Amygdala (tissue), 56 donors: ENCODE data around the gene DUT.
"Not testable (repeated sequence)": the region's sequence is repeated elsewhere in the genome, so short reads cannot be mapped to it uniquely, and the experiment has no call there.

Experiments
- DNase-seq, 56 donors: peaks; one replicate each; lab custom pipeline; 2025; lab: John Stamatoyannopoulos, UW

Gene DUT

DNA sequence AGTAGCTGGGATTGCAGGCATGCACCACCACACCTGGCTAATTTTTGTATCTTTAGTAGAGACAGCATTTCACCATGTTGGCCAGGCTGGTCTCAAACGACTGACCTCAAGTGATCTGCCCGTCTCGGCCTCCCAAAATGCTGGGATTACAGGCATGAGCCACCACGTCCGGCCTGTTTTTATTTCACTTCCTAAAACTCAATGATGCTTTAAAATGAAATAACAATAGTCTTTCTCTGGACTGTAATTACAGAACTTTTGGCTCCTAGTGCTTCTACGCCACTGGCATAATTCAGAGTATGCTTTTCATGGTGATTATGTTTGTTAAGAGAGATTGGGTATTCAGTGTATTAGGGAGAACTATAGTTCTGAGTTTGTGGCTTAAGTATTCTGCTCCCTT is 5.0 kb upstream of the DUT start:
- DNase-seq = not testable (repeated sequence)

DNA sequence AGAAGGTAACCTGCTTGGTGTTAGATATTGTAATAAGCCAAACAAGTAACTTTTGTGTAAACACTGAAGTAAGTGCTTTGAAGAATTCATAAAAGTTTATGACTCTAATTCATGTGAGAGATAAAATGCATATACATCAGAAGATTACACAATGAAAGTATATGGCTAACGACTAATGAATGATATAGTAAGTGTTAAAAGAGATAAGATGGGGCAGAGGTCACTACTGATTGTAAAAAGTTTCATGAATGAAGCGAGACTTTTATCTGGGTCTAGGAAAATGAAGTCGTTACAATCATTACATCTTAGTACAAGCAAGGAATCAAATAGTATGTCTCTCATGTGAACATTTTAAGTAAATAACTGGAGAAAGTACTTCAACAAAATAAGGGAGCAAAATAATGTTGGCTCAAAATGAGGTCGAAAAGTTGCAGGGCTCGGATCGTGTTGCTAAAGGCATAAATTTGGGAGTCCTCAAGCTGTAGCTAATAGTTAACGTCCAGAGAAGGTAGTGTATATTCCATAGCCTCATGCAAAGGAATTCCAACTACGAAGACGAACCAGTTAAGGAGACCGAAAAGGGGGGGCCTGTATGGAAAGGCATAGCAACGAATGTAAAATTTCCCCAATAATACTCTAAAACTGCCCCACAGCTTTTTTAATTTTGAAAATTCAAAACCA is 984 bp upstream of the DUT start:
- DNase-seq = no peak

DNA sequence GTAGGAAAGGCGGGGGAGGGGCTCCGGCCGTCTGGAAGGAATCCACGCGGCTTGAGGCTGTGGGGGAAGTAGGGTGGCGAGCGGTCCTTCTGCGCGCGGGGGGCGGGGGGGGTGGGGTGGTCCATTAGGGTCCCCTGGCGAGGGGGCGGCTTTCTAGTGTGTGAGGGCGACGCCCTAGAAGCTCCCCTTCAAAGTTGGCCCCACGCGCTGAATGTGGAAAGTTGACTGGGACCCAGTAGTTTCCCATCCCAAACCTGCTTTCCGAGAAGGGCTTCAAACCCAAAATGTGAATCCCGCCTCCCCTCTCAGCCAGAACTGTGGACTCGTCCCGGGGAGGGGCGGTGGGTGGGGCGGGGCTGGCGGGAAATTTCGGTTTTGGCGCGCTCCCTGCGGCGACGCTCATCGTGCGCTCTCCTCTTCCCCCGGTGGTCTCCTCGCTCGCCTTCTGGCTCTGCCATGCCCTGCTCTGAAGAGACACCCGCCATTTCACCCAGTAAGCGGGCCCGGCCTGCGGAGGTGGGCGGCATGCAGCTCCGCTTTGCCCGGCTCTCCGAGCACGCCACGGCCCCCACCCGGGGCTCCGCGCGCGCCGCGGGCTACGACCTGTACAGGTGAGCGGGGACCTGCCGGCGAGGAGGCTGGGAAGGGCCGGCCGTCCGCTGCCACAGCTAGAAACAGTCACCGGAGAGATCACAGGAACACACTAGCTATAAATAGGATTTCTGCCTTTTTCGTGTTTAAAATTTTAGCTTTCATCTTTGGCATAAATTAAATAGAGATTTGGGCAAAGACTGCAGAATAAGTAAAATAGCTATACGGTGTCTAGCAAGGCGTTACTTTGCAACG is 790 bp downstream of the DUT start:
- peak in 51 of 56 donors; percentile 14 to 89 (median 69) for DNase-seq

DNA sequence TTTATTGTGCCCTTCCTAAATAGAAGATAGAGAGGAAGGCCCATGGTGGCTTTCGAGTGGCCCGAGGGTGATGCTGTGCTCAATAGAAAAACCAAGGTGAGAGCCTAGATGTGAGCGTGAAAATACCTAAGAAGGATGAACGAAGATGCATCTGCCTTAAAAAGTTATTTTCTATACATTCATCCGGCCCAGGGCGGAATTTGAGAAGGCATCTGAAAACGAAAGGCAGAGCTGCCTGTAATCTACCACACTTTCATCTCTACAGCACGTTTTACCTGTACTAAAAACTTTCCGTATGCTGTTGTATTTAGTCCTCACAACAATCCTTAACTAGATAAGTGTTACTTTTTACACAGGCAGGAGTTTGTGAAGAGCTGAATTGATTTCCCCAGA is 1.4 kb downstream of the DUT start:
- DNase-seq = no peak

DNA sequence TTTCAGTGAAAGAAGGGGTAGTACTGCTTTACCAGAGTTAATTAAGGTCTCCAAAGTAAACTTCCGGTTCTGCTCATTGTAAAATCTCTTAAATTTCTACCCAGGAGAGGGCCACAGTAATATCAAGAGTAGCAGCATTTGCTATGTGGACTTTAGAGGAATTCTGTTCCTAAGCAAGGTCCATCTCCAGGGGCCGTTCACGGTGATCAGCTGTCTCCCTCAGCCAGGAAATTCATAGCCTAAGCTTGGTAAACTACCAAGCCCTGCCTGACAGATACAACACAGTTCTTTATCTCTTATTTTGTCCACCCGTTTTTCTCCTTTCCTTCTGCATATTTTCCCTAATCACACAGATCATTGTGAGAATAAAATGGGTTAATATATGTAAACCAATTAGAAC is 2.3 kb downstream of the DUT start:
- DNase-seq = no peak

DNA sequence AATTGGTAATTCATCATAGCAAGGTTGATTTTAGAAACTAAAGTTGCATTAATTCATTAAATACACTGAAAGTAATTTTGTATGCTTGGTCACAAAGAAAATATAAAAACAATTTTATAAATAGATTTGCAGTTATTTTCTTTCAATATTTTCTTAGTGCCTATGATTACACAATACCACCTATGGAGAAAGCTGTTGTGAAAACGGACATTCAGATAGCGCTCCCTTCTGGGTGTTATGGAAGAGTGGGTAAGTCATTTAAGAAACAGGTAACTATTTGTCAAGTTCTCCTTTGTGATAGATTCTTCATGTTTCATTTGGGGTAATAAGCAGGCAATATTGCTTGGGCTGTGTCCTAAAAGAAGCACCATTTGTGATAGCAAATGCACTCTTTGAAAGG is 3.0 kb downstream of the DUT start:
- no peak for DNase-seq

DNA sequence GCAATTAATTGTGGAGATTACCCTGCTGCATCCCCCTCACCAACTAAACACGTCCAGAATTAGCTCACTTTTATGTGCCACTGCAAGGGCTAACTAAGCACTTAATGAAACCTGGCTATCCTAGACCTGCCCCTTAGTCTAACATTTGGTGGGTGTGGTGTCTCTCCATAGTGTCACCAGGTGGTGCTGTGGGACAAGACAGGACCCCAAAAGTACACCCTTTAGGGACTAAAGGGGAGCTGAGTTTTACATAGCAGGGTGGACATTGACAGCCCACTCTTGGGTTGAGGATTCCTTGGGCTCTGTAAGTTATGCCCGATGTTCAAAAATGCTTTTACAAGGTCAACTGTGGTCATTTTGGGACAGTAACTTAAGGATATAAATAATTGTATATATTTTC is 5.7 kb downstream of the DUT start:
- no peak for DNase-seq

DNA sequence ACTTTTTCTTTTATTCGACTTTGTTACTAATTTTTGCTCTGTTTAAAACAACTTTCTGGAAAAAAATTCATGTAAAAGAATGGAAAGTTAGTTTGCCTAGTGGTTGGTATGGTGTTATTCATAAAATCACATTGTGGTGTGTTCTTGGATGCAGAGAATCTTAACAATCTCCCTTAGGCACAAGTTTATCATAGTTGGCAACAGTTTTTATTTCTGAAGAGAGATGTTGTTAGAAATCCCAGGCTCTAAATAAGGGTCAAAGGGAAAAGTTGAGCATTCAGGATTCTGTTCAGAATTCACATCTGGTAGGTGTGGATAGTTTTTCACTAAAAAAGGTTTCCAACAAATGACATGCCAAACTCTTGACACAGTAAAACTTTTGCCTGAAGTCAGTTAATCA is 6.4 kb downstream of the DUT start:
- no peak for DNase-seq

DNA sequence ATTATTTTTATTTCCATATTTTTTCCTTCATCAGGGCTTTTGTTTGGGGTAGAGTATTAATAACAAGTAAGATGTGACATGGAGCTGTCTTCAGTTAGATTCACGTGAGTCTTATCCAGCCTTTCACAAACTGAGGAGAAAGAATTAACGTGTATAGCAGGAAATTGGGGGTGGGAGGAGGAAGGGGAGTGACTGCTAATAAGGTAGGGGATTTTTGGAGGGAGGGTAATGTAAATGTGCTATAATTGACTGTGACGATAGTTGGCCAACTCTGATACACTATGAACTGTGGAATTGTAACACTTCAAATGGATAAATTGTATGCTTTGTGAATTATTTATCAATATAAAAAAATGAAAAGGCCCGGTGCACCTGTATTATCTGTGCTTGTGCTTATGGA is 8.9 kb downstream of the DUT start:
- no peak for DNase-seq

DNA sequence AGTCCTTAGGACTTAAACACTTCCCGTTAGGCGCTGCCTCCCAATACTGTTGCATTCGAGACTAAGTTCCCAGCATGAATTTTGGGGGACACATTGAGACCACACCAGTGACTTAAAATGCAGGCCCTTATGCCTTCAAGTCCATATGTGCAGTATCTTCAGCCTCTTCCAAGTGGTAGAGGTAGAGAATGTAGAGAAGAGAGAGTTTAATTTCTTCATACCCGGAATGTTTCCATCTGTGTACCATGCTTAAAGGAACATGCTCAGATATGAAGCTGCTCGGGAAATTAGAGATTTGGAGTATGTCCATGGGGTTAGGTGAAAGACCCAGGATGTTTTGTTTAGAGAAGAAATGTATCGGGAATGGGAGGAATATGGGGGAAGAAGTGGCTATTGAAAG is 12.6 kb downstream of the DUT start:
- no peak for DNase-seq

DNA sequence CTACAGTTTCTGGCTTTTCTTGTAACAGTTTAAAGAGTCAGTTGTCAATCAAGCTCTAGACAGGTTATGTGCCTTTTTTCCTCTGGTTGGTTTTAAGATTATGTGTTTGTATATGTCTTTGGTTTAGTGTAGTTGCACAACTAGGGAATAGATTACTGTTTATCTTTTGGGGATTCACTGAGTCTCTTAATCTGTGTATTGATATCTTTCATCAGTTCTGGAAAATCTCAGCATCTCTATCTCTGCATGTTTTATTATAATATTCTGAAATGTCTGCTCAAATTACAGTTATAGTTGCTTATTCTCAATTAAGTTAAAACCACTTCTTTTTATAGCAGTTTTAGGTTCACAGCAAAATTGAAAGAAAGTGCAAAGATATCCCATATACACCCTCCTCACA is 14.3 kb downstream of the DUT start:
- no peak for DNase-seq

DNA sequence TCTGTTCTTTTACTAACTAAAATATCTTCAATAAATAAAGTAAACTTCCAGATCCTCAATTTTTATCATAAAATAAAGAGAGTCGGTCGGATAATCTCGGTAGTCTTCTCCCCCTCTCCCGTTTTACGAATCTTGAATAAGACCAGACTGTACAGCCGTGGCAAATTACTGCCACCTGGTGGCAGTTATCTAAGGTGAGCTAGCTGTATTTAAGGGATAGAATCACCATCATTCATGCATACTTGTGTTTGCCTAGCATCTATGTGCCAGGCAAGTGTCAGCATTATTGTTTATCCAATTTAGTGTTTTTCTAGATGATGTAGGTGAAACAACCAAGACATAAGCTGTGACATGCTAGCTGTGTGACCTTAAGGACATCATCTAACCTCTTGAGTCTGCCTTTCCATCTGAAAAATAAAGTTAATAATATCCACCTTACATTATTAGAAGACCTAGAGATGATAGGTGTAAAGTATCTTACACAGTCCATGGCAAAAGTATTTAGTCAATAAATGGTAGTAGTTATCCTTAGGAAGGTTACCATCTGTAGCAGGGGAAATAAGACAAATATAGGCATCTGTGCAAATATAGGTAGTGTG is 21.3 kb downstream of the DUT start:
- DNase-seq = peak in 22 of 56 donors; percentile 0 to 73 (median 8)

DNA sequence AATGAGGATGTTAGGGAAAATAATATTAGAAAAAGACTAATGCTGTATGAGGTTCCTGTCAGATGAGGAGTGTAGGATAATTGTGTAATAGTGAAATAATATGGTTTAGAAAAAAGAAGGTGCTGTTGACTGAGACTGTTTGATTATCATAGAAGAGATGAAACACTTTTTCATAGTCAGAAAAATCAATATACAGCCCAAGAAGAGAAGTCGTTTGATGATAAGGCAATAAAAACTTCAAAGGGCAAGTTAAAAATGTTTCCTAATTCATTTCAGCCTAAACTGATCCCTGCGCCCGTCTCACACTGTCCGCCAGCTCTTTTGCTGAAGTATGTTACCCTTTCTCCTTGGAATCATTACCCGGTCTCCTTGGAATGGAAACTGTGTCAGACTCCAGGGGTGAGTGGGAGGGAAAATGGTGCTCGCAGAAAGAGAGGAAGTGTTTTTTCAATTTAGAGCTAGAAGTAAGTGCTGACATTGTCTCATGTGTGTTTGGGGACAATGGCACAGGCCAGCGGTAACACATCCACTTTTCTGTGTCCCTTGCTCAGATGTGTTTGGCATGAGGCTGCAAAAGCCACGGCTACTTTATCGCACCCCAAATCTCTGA is 23.6 kb downstream of the DUT start:
- DNase-seq = no peak

DNA sequence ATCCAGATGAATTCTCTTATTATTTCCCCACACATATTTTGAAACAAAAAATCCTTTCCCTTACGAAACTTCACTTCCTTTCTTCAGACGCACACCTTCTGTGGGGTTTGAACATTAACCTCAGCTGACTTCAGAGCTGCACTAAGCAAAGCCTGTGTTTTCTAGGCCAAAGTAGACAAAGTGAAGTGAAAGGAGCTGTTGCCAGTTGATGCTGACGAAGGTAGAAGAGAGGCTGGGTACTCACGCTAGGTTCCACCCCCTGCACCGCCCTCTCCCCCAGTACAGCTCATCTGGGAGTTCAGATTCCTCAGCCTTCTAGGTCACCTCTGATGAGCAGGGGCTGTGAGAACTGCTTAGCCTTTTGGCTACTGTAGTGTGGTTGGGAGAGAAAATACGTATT is 24.1 kb downstream of the DUT start:
- no peak for DNase-seq

DNA sequence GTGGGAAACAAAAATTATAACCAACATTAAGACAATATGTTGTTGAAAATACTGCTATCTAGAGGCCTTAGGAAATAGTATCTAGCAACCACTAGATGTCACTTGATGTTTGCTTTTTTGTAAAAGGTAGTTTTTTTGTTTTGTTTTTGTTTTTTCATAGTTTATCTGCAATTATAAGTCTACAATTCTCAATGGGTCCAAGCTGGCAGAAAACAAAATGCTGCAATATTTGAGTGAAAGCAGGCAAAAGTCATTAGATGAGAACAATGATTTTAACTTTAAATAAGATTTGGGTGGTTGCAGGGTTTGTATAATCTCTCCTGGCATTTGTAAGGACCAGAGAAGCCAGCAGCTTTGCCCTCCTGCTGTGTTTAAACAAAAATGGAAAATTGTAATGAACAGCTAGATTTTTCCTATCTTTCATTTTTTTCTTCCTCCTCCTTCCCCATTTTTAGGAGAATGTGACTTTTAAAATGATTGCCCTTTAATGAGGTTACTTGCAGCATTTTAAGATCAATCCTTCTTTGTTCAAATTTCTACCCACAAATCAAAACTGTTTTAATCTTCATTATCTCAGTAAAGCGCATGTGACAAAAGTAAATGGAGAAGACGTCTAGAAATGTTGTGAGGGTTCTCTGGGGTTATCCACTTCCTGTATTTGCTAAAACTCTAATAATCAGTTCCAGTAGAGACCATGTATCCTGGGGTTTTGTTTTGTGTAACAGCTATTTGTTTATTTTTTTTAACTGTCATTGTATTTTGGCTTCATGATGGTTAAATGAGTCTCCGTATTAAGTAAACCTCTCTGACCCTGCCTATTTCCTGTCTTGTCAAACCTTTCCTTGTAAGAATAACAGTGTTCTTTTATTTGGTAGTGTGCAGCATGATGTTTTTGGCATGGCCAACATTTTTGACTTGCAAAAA is 27.3 kb downstream of the DUT start:
- no peak for DNase-seq

DNA sequence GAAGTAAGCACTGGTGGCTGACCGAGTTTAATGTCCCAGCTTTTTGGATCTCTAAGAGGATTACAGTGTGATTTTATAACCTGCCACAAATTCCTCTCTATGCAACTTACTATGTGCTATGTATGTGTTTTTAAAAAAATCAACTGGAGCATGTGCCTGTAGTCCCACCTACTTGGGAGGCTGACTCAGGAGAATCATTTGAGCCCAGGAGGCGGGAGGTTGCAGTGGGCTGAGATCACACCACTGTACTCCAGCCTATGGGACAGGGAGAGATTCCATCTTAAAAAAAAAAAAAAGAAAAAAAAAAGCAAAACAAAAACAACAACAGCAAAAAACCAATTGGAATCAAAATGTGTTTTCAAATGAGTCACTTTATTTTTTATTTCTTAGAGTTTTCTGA is 29.6 kb downstream of the DUT start:
- no peak for DNase-seq

DNA sequence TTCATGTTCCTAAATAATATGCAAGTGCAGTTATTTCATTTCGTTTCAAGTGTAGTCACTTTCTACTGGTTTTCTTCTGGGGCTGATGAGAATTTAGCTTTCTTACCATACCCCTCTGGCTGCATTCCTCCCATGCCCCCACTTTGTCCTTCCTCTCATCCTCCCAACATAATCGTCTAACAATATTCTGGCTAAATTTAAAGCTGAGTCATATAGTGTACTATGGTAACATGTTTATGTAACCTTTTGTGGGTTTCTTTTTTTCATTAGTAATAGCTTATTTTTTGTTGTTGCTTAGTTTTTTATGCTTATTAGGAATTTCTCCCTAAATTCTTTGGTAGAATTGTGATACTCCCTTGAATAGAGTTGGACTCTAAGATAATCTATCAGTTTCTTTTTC is 30.5 kb downstream of the DUT start:
- no peak for DNase-seq

DNA sequence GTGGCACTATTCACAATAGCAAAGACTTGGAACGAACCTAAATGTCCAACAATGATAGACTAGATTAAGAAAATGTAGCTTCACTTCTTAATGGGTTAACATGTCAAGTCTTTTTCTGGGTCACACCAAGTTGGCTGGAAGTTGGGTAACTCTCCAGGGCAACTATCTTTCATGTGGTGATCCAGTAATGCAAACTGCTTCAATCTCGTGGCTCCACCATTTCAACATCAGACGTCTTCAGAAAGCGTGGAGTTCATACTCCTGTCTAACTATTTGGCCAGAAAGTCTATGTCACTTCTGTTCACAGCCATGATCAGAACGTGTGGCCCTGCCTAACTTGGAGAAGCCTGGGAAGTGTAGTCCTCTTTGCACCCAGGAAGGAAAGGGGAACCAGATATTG is 32.2 kb downstream of the DUT start:
- DNase-seq = no peak

DNA sequence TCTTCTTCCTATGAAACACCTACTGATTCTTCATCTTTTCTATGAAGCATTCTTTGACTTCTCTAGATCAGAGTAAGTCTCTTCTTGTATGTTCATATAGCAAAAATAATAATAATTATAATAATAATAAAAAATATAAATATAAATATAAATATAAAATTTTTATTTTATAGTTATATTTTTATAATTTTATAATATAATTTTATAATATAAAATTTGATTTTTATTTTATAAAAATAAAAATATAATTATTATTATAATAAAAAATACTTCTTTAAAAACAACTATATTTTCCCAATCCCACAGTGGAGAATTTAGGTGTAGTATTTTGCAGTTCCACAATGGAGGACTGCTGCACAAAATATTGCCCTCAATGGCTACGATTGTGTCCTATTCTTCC is 34.3 kb downstream of the DUT start:
- DNase-seq = no peak

DNA sequence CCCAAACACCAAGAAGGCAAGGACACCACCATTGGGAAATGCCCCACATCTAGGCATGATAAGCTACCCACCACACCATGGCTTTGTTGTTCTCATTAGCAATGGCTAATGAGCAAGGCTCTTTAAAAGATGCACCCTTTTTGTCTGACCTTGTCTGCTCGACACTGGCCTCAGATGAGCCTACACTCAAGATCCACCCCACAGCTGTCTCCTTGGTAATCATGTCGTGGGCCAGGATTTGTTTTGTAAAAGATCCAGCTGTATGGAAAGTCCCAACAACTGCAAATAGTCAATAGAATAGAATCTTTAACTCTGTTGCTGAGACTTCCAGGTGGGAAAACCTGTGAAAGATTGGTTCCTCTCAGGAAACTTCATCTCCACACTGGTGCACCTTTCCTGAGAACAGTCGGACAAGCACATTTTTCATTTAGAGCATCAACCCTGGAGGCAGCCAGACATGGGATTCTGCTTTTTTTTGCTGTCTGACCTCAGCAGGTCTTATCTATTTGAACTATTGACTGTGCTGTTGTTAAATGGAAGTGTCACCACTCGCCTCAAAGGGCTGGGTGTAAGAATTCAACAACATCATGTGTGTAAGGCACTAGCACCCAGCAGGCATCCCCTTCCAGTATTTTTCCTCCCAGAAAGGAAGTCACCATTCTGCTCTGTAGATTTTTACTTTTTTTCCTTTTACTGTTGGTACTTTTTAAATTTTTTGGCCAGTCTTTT is 35.5 kb downstream of the DUT start:
- DNase-seq = no peak
